Measurements from ENCODE around the gene PCGF5. TPM values are rescaled to one million over a fixed set of nuclear protein-coding genes. Genes with fewer than 3 reads are reported as not detected.

The PCGF5 gene
- total and polyA plus RNA-seq, 2 of the 8 experiments (the other 6 are each of a cell fraction or from before 2014, with no cell fraction given): 5.8 to 8.4 TPM

DNA sequence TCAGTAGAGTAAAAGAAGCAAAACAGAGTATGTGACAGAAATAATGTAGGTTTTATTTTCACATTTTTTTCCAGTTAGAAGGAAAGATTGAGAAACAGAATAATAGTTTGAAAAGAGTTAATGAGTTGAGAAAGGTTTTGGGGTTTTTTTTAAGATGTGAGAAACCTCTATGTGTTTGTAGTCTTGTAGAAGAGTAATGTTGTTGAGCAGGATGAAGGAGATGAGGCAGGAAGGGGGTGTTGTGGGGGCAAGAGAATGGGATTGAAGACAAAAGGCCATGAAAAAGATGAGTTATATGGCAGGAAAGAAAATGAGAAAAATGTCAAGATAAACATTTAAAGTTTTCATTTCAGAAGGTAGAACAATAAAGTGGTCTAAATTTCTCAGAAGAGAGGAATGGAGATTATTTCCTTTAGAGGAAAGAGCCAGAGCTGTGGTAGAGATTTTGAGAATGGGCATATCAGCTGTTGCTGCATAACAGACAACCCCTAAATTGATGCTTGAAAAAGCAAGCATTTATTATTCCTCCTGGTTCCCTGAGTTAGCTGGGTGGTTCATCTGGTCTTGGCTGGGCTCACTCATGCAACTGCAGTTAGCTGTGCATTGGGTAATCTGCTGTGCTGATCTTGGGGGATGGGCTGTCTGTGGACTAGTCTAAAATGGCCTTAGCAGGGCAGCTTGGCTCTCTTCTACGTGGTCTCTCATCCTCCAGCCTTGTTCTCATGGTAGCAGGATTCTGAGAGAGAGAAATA is 27.1 kb downstream of the PCGF5 start:
- no peak for FAIRE-seq
- H3K79me1 ChIP-seq (ENCODE audit: low read depth, low read length): no peaks in the 10 kb centered on the region
- POLR2A ChIA-PET (ENCODE audit: partially characterized antibody): no interaction called here
- H3K14ac ChIP-seq (ENCODE audit: insufficient read length): no peak overlapping the region
- no peak overlapping the region for H3K18ac ChIP-seq (ENCODE audit: extremely low read depth, low read length)
- H2BK20ac ChIP-seq (ENCODE audit: low read length): no peak overlapping the region
- H2BK15ac ChIP-seq (ENCODE audit: low read length): no peak overlapping the region
- TF ChIP-seq SIX5 (IDR thresholded peaks at IDR 0.05; ENCODE audit: low read depth, low read length) (no peak), HDAC6 (IDR thresholded peaks at IDR 0.05; ENCODE audit: low read depth, low read length) (no peak), KDM5A (IDR thresholded peaks at IDR 0.05; ENCODE audit: low read length) (no peak), KDM1A (IDR thresholded peaks at IDR 0.05; ENCODE audit: borderline replicate concordance, low read length) (no peak), RAD21 (IDR thresholded peaks at IDR 0.05 in 1 of 2, conservative IDR thresholded peaks at IDR 0.05 in 1 of 2; ENCODE audit: low read depth in 2 of 2, low read length in 2 of 2) (peak in 1 of 2 experiments; percentile 4; a peak in 1 of 4 replicates), CEBPB (IDR thresholded peaks at IDR 0.05; ENCODE audit: low read depth, low read length) (peak; percentile 51; the same call in 1 of the 2 replicates), TAF1 (IDR thresholded peaks at IDR 0.05; ENCODE audit: low read depth, low read length) (no peak), YY1 (IDR thresholded peaks at IDR 0.05; ENCODE audit: low read depth, low read length) (no peak), NANOG (IDR thresholded peaks at IDR 0.05; ENCODE audit: insufficient read depth, low read depth, low read length, poor library complexity, severe bottlenecking) (no peak), FOSL1 (IDR thresholded peaks at IDR 0.05; ENCODE audit: insufficient read depth, low read depth, low read length) (no peak), NRF1 (IDR thresholded peaks at IDR 0.05; ENCODE audit: low read depth, low read length) (no peak), CHD1 (IDR thresholded peaks at IDR 0.05; ENCODE audit: low read depth, low read length) (no peak)
- H3K27ac ChIP-seq (ENCODE audit: low read depth, low read length): no peak overlapping the region
- H3K56ac ChIP-seq (replicated peaks; ENCODE audit: insufficient read length, low read depth, low read length): no peak overlapping the region
- no peak overlapping the region for H2AFZ ChIP-seq (ENCODE audit: low read length)
- peaks cover 0 to 5% (median 2%) of the 10 kb centered on the region in 4 experiments; a peak in 3 of 7 replicates for H3K27me3 ChIP-seq (replicated peaks in 1 of 4; ENCODE audit: control insufficient read depth in 3 of 4, extremely low read depth in 1 of 4, insufficient read depth in 3 of 4, low read length in 3 of 4)
- no peak overlapping the region for H4K5ac ChIP-seq (ENCODE audit: insufficient read length, low read depth, low read length)
- H2AK5ac ChIP-seq (ENCODE audit: low read depth, low read length): no peak overlapping the region
- H3K23me2 ChIP-seq (ENCODE audit: low read depth, low read length): peaks cover 1% of the 10 kb centered on the region; the same call in 1 of the 2 replicates
- H2BK5ac ChIP-seq (ENCODE audit: low read depth, low read length): no peak overlapping the region
- 60% methylated on average over 1 of the region's 1 CpG; no CpG with 5 or more reads in 1 of the 2 experiments for WGBS, 2 experiments (ENCODE audit: extremely low coverage in 1 of 2, insufficient coverage in 1 of 2, insufficient read length in 1 of 2, insufficient replicate concordance in 2 of 2, low coverage in 1 of 2, low lambda C conversion rate in 2 of 2, missing lambda C conversion rate in 1 of 2)
- no peak overlapping the region for H3K9ac ChIP-seq (replicated peaks in 1 of 4; ENCODE audit: extremely low read depth in 1 of 4, low read depth in 3 of 4, low read length in 3 of 4)
- H4K91ac ChIP-seq (replicated peaks; ENCODE audit: insufficient read length, low read length): no peak overlapping the region
- H2BK120ac ChIP-seq (replicated peaks; ENCODE audit: low read depth, low read length): no peak overlapping the region
- no peaks in the 10 kb centered on the region for H3K9me3 ChIP-seq (ENCODE audit: insufficient read depth in 2 of 2, low read depth in 1 of 2, low read length in 1 of 2)
- H3K4ac ChIP-seq (replicated peaks; ENCODE audit: insufficient read length, low read depth, low read length): no peak overlapping the region
- no peaks in the 10 kb centered on the region for H3K36me3 ChIP-seq (ENCODE audit: control insufficient read depth in 2 of 4, insufficient read depth in 4 of 4, low read length in 3 of 4)
- no peaks in the 10 kb centered on the region for H3K79me2 ChIP-seq (ENCODE audit: control insufficient read depth in 1 of 2, insufficient read depth in 2 of 2, low read length in 2 of 2)
- no peaks in the 10 kb centered on the region for H4K20me1 ChIP-seq (replicated peaks in 1 of 2; ENCODE audit: control insufficient read depth in 1 of 2, insufficient read depth in 2 of 2, low read length in 2 of 2)
- H3K4me2 ChIP-seq (ENCODE audit: insufficient read depth in 1 of 2, low read depth in 2 of 2, low read length in 2 of 2): no peak overlapping the region
- peaks cover 0 to 4% (median 0%) of the 10 kb centered on the region in 4 experiments; a peak in 2 of 7 replicates for H3K4me1 ChIP-seq (replicated peaks in 1 of 4; ENCODE audit: control insufficient read depth in 3 of 4, insufficient read depth in 4 of 4, low read length in 3 of 4)
- H4K8ac ChIP-seq (ENCODE audit: extremely low read depth, insufficient read depth, low read length): no peak overlapping the region; the same call in 1 of the 2 replicates
- CTCF ChIA-PET (ENCODE audit: partially characterized antibody): interaction anchor here (1.3 to 10.7 kb wide), 4 partner anchors 159 to 240 kb away, joined by 4 to 125 read pairs (median 44); no protein-coding TSS in a partner anchor
- H3K4me3 ChIP-seq (ENCODE audit: extremely low read depth in 1 of 4, insufficient read depth in 2 of 4, low read depth in 3 of 4, low read length in 4 of 4): no peak overlapping the region
- H2BK12ac ChIP-seq (ENCODE audit: low read depth, low read length): no peak overlapping the region
- DNase-seq (ENCODE audit: low read depth in 1 of 2, low spot score in 2 of 2): no peak
- no peak overlapping the region for H3K23ac ChIP-seq (ENCODE audit: insufficient read length)
